HG02759 (cell line): ENCODE measurements around the gene CCDC122.
"Not testable (repeated sequence)": the region's sequence is repeated elsewhere in the genome, so short reads cannot be mapped to it uniquely, and the experiment has no call there.

Source experiments
- ATAC-seq: cut with Tn5 transposase; IDR thresholded peaks from one replicate; pipeline ENCODE4 v1.9.1; 2021; ENCODE audit warnings: mild to moderate bottlenecking, moderate library complexity; ENCODE audit not compliant: unreplicated experiment

Gene CCDC122

DNA sequence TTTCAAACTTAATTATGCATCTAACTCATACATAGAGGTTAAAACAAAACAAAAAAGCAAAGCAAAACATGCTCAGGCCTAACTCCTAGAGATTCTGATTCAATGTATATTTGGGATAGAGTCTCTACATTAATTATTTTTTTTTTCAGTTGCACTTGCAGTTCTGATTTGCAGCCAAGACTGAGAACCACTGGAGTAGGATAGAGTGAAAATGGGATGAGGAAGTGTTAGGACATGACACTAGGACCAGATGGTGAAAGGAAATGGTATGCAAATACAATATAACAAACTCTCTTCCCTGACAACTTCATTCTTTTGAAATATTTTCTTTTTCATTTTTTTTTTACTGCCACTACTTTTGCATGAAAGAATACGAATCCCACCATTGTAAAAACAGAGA, 1.8 kb downstream of the CCDC122 start:
- no peak for ATAC-seq

DNA sequence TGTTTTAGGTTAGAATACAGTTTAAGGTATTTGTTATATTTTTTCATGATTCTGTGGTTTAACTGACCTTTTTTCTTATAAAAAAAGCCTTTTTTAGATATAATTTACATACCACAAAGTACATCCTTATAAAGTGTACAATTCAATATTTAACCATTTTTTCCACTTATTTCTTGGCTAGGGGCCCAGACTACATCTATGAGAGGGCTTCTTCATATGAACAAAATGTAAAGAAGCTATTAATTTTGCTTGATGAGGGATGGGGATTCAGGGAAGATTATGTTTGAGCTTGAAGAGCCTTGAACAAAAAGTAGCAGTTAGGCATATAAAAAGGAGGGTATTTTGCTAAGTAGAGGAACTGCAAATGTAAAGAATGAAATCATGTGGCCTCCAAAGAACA, 2.2 kb downstream of the CCDC122 start:
- ATAC-seq: no peak

DNA sequence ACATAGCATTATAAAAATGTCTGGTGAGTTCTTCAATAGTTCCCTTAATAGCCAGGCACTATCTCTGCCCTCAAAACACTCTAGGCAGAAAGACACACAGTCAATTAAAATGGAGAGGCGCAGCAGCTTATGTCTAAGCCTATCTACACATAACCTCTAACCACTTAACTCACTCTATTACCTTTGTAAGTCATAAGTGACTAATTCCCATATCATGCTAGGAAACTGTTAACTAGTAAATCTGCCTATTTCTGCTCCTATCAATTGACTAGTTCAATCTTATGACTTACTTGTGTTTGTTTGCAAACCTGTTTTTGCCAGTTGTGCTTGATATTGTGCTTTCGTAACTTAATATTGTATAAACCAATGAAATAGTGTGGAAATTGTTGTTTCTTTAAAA, 3.2 kb downstream of the CCDC122 start:
- no peak for ATAC-seq

DNA sequence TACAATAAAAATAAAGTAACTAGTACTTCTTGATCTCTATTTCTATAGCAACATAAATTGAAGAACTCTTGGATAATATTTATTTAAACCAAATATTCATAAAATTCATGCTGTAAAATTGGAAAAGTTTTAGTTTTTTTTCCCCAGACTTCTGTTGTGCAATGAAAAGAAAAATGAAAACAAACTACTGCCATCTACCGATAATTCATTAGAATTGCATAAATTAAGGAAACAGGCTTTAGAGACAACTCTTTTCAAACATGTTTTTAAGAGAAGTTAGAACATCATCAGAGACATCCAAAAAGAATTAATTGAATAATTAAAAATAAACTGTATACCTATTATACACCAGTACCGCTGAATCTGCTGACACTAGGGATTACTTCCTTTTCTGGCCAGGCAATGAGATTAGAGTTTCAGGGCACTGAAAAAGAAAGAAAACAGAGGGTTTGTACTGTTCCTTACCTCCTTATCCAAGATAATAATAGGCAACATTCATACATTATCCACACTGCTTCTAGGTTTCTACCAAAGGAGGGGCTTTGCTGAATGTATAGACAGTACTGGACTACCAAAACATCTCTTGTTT, 4.9 kb downstream of the CCDC122 start:
- ATAC-seq: no peak

DNA sequence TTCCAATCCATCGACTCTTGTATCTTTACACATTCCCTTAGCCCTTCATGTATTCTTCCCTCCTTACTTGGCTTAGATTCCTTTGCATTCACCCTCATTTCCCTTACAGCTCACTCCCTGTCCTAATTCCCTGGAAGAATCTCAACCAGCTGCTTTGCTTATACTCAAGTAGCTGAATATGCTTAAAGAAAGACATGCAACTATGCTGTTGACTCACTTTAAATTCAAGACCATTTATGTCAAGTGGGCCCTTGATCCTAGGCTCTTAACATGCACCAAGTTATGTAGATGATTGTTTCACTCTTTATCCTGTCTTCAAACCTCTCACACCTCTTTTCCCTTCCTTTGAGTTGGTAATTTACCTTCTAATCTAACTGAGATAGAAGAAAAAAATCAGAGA, 7.4 kb downstream of the CCDC122 start:
- ATAC-seq: no peak

DNA sequence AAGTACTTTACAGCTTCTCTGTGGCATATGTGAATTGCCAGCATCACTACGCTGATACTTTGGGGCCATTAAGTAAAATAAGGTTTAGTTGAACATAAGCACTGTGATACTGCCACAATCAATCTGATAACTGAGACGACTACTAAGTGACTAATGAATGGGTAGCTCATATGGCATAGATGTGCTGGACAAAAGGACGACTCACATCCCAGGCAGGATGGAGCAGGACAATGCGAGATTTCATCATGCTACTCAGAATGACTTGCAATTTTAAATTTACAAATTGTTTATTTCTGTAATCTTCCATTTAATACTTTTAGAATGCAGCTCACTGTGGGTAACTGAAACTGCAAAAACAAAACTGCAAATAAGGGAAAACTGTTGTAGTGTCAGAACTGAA, 13.6 kb downstream of the CCDC122 start:
- no peak for ATAC-seq

DNA sequence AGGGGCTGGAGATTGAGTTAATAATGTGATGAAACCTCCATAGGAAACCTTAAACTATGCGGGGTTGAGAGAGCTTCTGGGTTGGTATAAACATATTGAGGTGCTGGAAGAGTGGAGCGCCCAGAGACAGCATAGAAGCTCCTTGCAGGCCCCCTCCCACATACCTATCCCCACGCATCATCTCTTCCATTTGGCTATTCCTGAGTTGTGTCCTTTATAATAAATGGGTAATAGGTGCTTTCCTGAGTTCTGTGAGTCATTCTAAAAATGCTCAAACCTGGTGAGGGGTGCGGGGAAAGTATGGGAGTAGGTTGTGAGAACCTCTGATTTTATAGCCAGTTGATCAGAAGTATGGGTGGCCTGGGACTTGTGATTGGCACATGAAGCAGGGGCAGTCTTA, 14.6 kb downstream of the CCDC122 start:
- no peak for ATAC-seq

DNA sequence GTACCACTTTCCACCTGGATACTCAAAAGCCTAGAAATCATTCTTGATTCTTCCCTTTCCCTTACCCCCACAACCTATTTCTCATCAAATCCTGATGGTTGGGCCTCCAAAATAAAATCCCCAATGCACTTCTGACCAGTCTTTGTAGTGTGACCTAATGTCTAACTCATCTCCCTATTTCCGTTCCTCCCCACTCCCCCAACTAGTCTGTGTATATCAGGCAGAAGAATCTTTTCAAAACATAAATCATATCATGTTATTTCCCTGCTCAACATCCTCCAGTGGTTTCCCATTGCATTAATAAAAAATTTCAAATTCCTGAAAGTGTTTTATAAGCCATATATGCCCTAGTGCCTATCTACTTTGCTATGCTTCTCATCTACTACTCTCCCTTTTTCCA, 17.7 kb downstream of the CCDC122 start:
- ATAC-seq: no peak

DNA sequence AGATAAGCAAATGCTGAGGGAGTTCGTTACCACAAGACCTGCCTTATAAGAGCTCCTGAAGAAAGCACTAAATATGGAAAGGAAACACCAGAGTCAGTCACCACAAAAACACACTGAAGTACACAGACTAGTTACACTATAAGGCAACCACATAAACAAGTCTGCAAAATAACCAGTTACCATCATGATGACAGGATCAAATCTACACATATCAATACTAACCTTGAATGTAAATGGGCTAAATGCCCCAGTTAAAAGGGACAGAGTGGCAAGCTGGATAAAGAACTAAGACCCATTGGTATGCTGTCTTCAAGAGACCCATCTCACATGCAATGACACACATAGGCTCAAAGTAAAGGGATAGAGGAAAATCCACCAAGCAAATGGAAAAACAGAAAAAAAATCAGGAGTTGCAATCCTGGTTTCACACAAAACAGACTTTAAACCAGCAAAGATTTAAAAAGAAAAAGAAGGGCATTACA, 26.6 kb downstream of the CCDC122 start:
- no peak for ATAC-seq

DNA sequence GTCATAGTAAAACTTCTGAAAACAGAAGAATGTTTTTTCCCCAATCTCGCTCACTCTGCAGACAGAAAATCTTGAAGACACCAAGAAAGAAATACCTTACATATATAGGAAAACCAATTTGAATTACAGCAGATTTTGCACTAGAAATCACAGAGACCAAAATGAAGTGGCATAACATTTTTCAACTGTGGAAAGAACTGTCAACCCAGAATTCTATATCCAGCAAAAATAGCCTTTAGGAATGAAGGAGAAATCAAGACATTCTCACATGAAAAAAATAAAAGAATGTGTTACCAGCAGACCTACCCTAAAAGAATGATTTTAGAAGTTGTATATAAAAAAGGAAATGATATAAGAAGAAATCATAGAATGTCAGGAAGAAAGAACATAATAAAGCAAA, 28.7 kb downstream of the CCDC122 start:
- ATAC-seq: no peak

DNA sequence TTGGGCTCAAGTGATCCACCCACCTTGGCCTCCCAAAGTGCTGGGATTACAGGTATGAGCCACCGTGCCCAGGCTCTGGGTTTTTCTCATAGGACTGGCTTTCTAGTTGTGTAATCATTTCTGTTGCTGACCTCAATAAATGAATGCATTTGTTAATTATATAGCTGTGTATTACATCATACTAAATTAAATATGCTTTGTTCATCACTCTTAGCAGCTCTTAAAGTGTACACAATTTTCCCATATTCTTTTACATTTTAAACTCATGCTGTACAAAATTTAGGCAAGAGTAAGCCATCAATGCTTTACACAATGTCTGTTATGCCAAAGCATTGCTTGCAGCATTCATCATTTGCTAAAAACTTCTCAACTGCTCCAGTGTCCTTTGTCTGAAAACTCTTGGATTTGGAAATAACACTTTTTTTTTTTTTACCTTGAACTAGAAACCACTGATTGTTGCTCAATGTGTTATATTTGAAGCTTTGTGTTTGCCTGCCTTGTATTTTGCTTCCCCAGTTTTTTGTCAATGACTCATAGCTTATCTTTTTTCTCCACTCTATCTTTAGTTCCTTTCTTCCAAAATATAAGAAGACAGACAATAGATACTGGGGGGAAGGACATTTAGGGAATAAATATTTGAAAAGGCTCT, 31.4 kb downstream of the CCDC122 start:
- no peak for ATAC-seq

DNA sequence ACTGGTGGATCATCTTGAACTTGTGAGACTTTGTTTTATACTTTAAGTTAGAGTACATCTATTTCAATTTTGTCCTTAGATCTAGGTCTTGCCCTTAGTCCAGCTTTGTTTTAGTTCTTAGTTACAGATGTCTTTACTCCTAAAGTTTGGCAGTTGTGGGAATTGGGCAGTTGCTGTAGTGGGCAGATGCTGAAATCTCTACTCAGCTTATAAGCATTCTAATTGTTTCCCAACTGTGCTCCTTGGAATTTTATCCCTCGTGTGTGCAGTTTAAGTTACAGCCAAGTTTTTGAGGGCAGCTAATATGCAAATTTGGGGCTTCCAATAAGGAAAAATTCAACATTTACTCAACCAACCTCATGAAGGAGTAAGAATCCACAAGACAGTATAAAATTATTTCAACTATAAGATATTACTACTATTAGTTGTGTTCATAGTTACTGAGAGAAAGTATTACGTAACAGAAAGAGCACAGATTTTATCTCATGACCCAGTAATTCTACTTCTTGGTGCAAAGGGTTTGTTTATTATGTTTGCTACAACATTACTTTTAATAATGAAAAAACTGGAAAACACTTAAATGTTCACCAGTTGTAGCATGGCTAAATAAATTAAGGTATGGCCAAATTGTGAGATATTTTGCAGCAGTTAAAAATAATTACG, 32.9 kb downstream of the CCDC122 start:
- ATAC-seq: no peak

DNA sequence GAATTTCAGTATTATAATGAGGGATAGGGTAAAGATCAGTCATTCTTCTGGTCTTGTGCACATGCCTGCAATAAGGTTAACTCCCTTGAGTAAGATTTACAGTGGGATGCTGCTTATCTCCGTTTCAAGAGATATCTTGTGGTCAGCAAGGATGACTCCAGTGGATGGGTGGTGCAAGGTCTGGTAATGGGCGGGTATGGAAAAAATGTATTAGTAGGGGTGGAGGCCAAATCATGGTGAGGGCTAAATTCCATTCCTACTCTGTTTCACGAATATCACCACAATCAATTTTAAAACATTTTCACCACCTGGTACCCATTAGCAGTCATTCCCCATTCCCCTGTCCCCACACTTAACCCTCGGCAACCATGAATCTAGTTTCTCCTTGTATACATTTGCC, 40.6 kb downstream of the CCDC122 start:
- ATAC-seq: no peak

DNA sequence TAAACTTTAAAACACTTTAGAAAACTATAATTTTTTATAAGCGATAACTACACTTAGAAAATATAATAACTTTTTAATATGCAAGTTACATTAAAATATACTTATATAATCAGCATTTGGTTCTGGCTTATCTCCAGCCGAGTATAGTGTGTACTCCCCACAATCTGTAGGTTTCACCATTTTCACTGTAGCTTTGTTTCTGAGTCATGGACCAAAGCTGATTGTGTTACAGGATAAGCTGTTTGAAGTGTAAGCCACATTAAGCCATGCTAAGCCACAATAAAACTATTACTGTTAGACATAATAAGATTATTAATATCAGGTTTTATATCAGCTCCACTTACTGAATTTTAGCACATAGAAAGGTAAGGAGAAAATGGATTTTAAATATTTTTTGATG, 43.8 kb downstream of the CCDC122 start:
- ATAC-seq: no peak

DNA sequence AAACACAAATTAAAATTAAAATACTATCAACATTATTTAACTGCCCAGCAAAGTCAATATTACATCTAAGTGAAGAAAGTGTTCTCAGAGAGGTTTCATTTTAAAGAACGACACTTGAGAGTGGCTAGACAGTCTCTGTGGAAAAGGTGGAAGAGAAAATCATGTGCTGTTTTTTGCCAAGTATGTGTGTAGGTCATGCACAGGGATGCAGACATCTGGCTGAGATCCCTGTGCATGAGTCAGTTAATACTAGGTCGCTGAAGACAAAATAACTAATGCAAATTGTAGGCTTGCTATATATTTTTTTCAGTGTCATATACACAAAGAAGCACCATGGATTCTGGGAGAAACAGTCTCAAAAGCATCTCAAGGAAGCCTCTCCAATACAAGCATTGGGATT, 48.5 kb downstream of the CCDC122 start:
- no peak for ATAC-seq

DNA sequence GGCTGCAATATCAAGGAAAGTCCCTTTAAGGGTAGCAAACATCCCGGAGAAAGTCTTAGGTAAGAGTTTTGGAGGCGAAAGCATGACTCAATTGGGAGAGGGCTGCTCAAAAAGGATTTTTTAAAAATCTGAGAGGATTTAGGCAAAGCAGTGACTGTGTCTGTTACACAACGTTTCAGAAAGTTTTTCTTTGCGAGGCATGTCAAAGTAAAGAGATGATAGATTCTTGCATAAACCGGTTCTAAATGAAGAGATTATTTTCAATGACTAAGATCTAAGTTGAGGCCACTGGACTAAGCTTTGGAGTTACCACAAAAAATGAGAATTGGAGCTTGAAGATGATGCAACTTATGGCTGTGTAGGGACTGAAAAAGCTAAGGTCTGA, 49.1 kb downstream of the CCDC122 start:
- ATAC-seq: no peak

DNA sequence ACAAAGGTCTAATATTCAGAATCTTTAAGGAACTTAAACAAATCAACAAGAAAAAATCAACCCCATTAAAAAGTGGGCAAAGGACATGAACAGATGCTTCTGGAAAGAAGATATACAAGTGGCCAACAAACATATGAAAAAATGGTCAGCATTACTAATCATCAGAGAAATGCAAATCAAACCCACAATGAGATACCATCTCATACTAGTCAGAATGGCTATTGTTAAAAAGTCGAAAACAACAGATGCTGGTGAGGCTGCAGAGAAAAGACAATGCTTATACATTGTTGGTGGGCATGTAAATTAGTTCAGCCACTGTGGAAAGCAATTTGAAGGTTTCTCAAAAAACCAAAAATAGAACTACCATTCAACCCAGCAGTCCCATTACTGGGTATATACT, 54.9 kb downstream of the CCDC122 start:
- not testable (repeated sequence) for ATAC-seq

DNA sequence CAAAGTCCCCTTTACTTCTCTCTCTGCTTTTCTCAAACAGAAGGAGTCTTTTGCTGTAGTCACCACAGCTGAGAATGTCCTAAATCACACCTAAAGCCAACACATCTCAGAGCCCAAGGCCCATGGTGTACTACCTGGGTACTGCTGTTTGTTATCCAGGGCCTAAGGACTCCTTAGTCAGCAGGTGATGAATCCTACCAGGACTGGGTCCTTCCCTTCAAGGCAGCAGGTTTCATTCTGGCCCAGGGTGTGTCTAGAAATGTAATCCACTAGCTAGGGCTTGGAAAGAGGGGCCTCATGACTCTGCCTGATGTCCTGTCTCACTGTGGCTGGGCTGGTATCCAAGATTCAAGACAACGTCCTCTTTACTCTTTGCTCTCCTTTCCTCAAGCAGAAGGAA, 56.6 kb downstream of the CCDC122 start:
- no peak for ATAC-seq

DNA sequence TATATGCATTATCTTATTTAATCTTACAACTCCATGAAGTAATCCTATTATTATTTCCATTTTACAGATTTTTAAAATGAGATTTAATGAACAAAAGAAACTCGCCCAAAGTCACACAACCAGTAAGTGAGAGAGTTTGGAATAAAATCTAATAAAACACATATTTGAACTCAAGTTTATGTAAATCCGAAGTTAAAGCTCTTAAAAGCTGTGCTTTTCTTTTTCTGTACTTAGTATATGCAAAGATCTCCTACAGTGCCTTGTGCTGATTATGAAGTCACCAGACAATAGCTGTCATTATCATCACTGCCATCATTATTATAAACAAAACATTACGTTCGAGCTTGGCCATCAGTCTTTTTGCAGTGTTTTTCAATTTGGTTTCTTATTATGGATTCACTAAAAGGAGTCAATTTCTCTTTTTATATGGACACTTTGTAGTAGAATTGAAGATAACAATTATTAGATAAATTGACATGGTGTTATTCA, 63.1 kb downstream of the CCDC122 start:
- ATAC-seq: no peak

DNA sequence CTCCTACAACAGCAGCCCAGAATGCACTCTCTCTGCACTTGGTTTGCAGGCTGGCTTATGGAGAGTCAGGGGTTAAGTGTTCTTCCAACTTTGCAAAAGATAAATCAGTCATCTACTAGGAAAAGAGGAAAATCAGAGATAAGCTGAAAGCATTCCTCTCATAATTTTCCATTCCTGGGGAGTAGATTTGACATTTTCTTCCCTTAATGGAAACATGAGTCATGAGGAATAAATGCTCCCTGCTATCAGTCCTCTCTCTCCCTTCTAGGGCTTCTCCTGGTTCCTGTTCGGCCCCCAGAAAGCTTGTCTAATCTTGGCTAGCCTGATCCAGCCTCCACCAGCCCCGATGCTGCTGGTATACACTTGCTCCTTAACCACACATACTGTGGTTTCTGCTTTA, 64.3 kb downstream of the CCDC122 start:
- no peak for ATAC-seq

DNA sequence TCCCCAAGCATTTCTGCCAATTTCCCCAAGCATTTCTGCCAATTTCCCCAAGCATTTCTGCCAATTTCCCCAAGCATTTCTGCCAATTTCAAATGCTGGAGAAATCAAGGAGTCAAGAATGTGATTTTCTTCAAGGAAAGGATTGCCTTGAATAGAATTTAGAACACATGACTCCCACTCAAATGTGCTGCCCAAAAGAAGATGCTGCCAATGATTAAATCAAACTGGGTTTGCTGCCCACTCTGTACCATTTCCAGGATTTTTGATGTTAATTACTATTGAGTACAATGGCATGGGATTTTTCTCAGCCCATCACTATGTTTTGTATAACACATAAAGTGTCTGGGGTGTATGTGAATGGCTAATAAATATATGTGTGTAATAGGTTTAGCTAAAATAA, 70.9 kb downstream of the CCDC122 start:
- ATAC-seq: no peak

DNA sequence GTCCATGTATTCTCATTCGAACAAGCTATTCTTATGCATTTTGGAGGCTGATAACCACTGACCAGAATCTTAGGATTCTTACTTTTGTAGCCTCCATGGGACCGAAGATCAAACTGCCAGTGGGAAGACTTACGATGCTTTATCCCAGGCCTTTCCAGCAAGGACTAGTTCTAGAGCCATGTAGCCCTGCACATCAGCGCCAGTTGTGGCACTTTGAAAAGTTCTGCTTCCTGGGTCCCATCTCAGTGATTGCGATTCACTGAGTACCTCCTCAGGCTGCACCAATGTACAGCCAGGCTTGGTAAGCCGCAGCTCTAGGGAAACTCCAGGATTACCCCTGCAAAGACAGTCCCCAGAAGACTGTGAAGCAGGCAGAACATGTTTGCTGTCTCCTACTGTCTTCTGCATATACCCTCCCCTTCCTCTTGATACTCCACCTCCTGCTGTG, 73.8 kb downstream of the CCDC122 start:
- ATAC-seq: no peak
